GM08714 (cell line): ENCODE data around the gene FHIT.

Source experiments
- H3K4me3 ChIP-seq: fragments of 200-500 bp; sonication (Bioruptor generic); 2 replicates; pipeline ENCODE4 v1.5.1; 2014; ENCODE audit warnings: mild to moderate bottlenecking, low read length, inconsistent platforms
- ZNF274 ChIP-seq: IDR thresholded peaks from 2 replicates; pipeline ENCODE4 v1.6.1; 2012; ENCODE audit warnings: mild to moderate bottlenecking, low read depth, low read length

Gene FHIT

DNA sequence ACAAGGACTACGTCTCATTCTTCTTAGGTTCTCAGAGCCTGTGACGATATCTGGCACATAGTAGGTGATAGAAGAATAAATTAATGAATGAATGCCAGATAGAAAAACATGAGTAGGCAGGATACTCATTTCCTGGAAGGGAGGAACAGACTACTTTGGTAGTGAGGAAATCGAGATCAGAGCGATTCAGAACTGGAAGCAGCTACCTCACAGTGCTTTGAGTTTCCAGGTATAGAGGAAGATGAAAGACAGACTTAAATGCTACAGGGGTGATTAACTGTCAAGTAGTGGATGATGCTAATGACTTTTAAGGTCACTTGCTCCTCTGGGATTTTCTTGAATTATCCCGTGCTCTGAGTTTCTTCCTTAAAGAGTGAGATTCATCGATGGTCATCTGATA is 1249.9 kb downstream of the FHIT start:
- no peak overlapping the region for H3K4me3 ChIP-seq
- TF ChIP-seq ZNF274 = no peak

DNA sequence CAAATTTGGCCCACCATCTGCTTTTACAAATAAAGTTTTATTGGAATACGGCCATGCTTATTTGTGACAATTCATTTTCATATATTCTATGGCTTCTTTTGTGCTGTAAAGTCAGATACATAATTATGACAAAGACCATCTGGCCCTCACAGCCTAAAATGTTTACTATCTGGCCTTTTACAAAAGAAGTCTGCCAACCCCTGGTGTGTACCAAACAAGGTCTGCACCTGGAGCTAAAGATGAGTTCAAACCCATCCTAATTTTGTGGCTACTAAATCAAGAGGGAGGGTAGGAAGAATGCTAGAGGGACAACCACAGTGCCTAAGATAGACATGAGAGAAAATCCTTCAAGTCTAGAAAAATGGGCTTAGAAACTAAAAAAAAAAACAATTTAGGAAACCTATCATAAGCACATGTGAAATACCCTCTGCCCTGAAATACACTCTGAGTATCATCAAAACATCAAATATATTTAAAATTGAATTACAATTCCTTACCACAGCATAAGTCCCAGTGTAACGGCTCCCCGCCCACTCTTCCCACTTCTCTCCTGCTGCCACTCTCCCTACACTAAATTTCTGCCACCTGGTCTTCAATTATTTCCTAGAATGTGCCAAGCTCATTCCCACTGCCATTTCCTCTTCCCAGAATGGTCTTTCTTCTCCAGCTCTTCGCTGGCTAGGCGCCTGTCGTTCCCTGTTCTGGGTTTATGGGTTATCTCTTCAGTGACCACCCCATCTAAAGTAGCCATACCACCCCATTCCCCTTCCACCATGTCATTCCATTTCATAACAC is 1250.7 kb downstream of the FHIT start:
- TF ChIP-seq ZNF274 = no peak

DNA sequence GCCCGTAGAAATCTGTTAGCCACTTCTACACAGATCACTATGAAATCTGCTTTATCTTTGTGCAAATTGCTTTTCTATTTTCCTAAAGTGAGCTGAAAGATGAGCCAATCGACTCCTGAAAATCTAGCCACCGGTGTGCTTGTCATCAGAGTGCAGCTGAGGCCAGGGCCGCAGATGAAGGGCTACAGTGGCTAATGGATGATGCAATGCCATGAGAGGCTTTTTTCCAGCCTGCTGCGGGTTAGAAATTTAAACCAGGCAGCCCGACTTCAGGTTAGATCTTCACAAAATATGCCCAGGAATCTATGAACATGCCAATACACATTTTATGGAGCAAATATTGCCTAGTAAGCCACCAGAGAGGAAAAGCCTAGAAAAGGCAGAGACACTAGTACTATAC is 1253.2 kb downstream of the FHIT start:
- no peak overlapping the region for H3K4me3 ChIP-seq
- no peak for TF ChIP-seq ZNF274

More for the DNA sequence above, 1250.7 kb downstream of the FHIT start:
- no peak overlapping the region for H3K4me3 ChIP-seq

DNA sequence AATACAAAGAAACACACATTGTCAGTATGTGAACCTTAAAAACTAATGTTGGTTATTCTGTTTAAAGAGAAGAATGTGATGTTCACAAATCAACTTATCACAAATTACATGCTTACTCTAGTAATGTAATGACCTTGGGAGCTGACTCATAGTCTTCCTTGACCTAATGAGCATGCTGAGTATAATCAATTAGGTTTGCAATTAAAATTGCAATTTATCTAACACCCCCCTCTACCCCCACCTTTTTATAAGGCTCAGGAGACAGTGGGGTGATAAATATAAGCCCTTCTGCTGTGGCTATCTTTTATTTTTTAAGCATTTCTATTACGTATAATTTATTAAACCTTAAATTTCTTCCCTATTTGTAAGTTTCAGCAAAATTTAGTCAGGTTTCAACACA is 1253.7 kb downstream of the FHIT start:
- H3K4me3 ChIP-seq = no peak overlapping the region
- TF ChIP-seq ZNF274 = no peak

DNA sequence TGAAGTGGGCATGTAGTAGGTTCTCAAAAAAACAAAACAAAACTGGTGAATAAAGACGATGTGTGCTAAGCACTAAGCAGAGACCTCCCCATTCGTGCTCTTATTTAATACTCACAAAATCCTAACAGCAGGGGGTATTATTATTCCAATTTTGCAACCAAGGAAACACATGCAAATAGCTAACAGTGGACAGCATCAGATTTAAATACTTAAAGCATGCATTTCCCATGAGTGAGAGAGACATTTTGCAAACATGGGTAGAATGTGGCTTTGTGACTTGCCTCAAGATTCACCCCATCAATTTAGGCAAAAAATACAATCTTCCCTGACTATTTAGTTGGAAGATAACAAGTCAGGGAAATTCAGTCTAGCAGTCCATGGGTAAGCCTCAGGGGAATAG is 1255.2 kb downstream of the FHIT start:
- TF ChIP-seq ZNF274 = no peak
- no peak overlapping the region for H3K4me3 ChIP-seq

DNA sequence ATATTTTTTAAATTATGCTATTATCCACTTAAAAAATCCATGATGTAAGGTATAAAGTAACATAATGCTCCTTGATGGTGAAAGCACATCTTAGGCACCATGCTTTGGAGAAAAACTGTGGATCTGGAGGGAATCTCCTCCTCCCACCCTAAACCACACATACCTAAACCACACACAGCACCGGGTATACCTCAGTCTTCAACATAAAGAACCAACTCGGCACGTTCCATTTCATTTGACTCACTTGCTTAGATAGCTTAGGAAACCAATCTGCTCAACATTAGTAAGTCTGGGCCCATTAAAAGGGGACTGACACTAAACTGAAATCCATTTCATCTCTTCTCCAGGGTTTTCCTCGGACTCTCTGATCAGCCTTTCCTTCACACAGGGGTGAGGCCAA is 1255.7 kb downstream of the FHIT start:
- no peak for TF ChIP-seq ZNF274
- H3K4me3 ChIP-seq = no peak overlapping the region

DNA sequence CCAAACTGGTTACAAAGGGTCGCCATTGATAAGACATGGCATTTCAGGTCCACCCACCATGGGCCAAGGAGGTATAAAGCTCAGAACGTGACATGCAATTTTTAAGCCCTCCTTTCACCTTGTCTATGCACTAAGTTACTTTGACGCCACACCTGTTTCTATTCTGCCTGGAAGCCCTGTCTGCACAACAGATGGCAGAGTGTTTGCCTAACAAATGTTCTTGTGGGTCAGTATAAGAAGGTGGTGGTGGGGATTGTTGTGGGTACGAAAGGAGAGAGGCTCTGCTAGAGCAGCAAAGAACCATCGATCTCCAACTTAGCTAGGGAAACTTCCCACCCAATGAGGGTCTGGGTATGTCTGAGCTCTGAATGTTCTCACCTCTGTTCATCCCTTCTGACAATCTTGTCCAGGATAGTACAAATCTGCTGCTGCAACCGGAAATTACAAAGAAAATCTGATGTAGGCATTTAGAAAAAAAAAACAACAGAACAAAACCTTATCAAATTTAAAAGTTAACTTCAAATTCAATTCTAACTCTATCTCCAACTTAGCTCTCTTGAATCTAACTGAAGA is 1256.4 kb downstream of the FHIT start:
- TF ChIP-seq ZNF274 = no peak

DNA sequence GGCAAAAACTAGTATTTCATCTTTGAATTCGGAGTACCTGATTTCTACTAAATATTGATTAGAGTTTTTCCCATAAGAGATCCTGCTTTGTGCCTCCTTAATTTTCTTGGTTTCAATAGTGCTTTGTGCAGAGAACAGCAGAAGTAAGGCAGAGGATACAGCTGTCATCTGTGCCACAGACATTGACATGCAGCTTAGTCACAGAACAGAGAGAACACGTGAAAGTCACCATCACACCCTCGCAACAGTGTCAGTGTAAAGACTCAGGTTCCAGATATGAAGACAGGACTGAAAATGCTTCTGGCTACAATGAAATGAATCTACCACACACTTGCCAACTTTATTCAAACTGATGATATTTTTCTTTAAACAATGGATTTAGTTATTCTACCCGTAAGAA is 1258.7 kb downstream of the FHIT start:
- TF ChIP-seq ZNF274 = no peak
- H3K4me3 ChIP-seq = no peak overlapping the region

More for the DNA sequence above, 1256.4 kb downstream of the FHIT start:
- H3K4me3 ChIP-seq = no peak overlapping the region

DNA sequence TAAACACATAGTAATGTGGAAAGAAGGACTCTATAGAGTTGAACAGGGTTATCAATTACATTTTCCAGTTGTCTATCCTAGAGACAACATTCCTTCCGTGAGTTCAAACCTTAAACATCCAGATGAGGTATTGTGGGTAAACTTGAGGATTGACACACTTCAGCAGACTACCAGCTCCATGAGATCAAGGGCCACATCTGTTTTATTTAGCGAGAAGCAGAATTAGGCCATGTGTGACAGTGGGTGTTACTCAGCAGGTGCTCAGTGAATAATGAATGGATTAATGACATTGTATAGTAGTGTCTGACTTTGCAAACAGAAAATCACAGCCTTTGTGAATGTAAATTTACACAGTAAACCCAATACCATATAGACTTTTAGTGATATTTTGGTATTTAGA is 1260.3 kb downstream of the FHIT start:
- H3K4me3 ChIP-seq = no peak overlapping the region
- no peak for TF ChIP-seq ZNF274

DNA sequence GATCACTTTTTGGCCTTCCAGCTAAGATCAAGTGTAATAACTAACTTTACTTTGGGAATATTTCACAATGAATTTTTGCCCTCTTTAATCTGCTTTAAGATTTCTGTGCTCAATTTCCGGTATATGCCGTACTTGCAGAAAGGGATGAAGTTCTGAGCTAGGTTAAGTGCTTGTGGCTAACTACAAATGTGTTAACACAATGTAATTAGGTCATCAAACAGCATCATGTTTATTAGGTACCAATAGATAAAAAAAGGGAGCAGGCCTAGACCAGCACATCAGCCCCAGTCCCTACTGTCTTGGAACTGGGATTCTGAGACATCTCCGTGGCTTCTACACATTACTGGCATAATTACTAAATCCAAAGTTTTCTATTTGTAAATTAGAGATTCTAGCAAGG is 1268.7 kb downstream of the FHIT start:
- H3K4me3 ChIP-seq = no peak overlapping the region
- TF ChIP-seq ZNF274 = no peak

DNA sequence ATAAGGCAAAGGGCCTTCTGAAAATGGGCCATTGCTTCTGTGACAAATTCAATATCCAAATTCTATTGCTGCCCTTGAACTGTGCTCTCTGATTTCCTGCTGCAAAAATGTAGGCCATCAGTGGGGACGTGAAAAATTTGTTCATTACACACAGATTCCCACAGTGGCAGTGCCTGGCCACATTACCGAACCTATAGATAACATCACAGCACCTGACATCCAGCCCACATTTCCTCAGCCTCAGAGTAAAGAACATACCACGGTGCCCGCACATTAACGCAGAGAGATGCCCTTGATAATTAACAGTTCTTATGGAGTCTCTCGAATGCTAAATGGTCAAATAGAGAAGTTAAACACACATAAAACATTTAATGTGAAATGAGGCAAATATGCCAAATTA is 1269.9 kb downstream of the FHIT start:
- TF ChIP-seq ZNF274 = no peak
- no peak overlapping the region for H3K4me3 ChIP-seq

DNA sequence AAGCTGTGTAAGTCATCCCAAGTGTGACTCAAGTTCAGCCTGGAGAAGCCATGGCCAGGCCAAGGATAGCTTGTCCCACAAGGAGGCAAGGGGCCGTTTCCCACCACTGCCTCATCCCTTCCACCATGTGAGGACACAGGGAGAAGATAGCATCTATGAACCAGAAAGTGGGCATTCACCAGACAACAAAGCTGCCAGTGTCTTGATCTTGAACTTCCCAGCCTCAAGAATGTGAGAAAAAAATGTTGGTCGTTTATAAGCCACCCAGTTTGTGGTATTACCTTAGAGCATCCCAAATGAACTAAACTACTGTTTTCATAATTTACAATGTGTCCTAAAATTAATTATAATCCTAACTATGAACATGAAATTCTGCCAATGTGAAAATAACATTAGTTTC is 1270.7 kb downstream of the FHIT start:
- TF ChIP-seq ZNF274 = no peak
- H3K4me3 ChIP-seq = no peak overlapping the region

DNA sequence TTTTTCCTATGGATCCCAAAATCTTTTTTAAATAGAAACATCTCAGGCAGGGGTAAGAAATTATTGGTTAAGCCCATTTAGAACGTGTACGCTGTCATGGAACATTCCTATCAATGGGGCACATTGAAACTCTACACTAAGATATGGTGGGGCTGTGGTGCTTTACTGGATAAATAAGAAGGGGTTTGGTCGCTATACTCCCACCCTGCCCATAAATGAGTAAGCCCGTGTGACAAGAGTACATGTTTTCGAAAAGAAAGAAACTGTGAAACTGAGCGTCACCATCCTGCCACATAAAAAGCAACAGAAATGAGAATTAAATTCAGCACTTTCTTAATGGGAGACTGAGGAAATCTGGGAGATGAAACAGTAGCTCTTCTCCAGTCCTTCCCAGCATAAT is 1271.7 kb downstream of the FHIT start:
- no peak overlapping the region for H3K4me3 ChIP-seq
- no peak for TF ChIP-seq ZNF274

DNA sequence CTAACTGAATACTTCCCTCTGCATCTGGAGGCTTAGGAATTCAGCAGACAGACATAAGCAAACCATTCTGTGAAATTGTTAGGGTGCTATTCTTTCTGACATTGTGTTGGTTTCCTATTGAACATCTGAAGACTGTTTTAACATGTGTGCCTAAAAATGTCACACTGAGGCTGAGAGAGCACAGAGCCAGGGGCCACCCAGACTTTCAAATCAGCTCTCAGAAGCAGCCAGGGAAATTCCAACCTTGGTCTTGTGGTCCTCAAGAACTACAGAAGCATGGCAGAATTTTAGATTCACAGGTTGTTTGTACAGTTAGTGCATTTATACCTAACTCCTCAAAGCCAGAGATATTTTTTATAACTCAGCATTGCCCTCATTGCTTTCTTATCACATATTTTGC is 1272.3 kb downstream of the FHIT start:
- H3K4me3 ChIP-seq = no peak overlapping the region
- no peak for TF ChIP-seq ZNF274

DNA sequence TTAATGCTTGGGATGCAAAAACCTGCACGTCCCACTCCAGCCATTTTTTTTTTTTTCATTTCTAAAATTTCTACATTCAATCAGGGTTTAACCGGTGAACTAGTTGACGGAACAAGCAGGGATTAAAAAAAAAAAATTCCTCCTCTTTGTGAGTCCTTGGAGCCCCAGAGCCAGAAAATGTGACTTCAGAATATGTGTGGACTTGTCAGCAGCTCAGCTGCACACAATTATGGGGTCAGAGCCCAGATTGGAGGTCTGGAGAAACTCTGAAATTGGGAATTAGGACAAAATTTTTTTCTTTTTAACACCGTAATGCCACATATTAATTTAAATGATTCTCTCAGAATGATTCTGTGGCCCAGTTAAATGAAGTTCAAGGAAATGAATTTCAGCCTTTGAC is 1280.5 kb downstream of the FHIT start:
- H3K4me3 ChIP-seq = no peak overlapping the region
- TF ChIP-seq ZNF274 = no peak

DNA sequence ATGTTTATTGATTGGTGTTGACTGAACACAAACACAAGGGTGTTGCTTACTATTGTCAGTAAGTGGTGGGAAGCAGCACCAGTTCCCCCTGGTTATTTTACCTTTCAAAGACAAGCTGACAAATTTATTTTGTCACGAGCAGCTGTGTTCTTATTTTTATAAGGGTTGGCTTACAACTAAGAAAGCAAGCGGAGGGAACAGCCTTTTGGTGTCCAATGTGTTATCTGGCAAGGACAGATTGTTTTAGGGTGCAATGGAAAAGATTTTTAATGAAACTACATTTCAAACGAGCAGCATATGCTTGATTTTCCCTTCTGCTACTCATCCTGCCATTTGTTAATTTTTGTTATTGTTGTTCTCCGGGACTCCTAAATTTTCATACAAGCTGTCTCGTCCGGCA is 1280.9 kb downstream of the FHIT start:
- H3K4me3 ChIP-seq = no peak overlapping the region
- TF ChIP-seq ZNF274 = no peak
